Liver (tissue), 9 donors: Measurements from ENCODE around the gene DNAJC5G. TPM values are rescaled to one million over a fixed set of nuclear protein-coding genes. Genes with fewer than 3 reads are reported as not detected.

Experiments
- DNase-seq: peaks from one replicate; pipeline ENCODE4 v3.0.0-alpha.2; 2017; ENCODE audit warnings: low spot score
- H3K27ac ChIP-seq, 2 donors: one replicate each; pipeline ENCODE4 v1.7.0; 2013; ENCODE audit warnings: inconsistent platforms in 2 of 2, low read length in 2 of 2, control low read depth in 1 of 2, low read depth in 1 of 2, mild to moderate bottlenecking in 1 of 2
- H3K27me3 ChIP-seq, 4 donors: one replicate each; pipeline versions ENCODE4 v1.6.1 to v1.7.0; 2013; ENCODE audit warnings: low read length in 3 of 4, inconsistent platforms in 1 of 4, mild to moderate bottlenecking in 1 of 4, moderate library complexity in 1 of 4; ENCODE audit not compliant: control insufficient read depth in 4 of 4, insufficient read depth in 4 of 4
- H3K36me3 ChIP-seq, 4 donors: one replicate each; pipeline versions ENCODE4 v1.6.1 to v1.7.0; 2013; ENCODE audit warnings: low read length in 3 of 4, mild to moderate bottlenecking in 3 of 4, low read depth in 1 of 4, moderate library complexity in 1 of 4; ENCODE audit not compliant: control insufficient read depth in 4 of 4, insufficient read depth in 3 of 4
- H3K4me1 ChIP-seq, 4 donors: one replicate each; pipeline versions ENCODE4 v1.6.1 to v1.7.0; 2013; ENCODE audit warnings: low read length in 3 of 4, mild to moderate bottlenecking in 3 of 4, moderate library complexity in 1 of 4; ENCODE audit not compliant: control insufficient read depth in 4 of 4, insufficient read depth in 4 of 4
- H3K4me3 ChIP-seq, 3 donors: one replicate each; pipeline versions ENCODE4 v1.6.1 to v1.7.0; 2013; ENCODE audit warnings: low read length in 3 of 3, control low read depth in 1 of 3, low read depth in 1 of 3, mild to moderate bottlenecking in 1 of 3
- H3K9ac ChIP-seq, 2 donors: one replicate each; pipeline ENCODE4 v1.7.0; 2013; ENCODE audit warnings: low read length in 2 of 2, mild to moderate bottlenecking in 2 of 2, moderate library complexity in 2 of 2, control low read depth in 1 of 2, low read depth in 1 of 2
- H3K9me3 ChIP-seq, 4 donors: one replicate each; pipeline versions ENCODE4 v1.6.1 to v1.7.0; 2013; ENCODE audit warnings: low read length in 3 of 4; ENCODE audit not compliant: control insufficient read depth in 4 of 4
- ATF3 ChIP-seq: IDR thresholded peaks from 2 replicates; pipeline ENCODE4 v1.6.1; 2016; ENCODE audit warnings: antibody characterized with exemption
- CTCF ChIP-seq: fragments of 150-350 bp; IDR thresholded peaks from 2 replicates; pipeline ENCODE4 v1.5.1; 2017; ENCODE audit warnings: improper control_type of control experiment, low read depth, low read length; ENCODE audit not compliant: missing input control
- EGR1 ChIP-seq, 2 donors: IDR thresholded peaks; 2 replicates each; pipeline ENCODE4 v1.6.1; 2016 to 2018; ENCODE audit warnings: antibody characterized with exemption in 2 of 2, low read depth in 2 of 2
- FOXA1 ChIP-seq: IDR thresholded peaks from 2 replicates; pipeline ENCODE4 v1.6.1; 2016; ENCODE audit warnings: antibody characterized with exemption
- FOXA2 ChIP-seq: IDR thresholded peaks from 2 replicates; pipeline ENCODE4 v1.6.1; 2016; ENCODE audit warnings: antibody characterized with exemption
- GABPA ChIP-seq, 2 donors: IDR thresholded peaks in 1 of 2; conservative IDR thresholded peaks in 1 of 2; 2 replicates each; pipeline ENCODE4 v1.6.1; 2016; ENCODE audit warnings: antibody characterized with exemption in 2 of 2, mild to moderate bottlenecking in 1 of 2, moderate library complexity in 1 of 2
- HNF4A ChIP-seq, 2 donors: conservative IDR thresholded peaks; 2 replicates each; pipeline ENCODE4 v1.6.1; 2016; ENCODE audit warnings: antibody characterized with exemption in 2 of 2, mild to moderate bottlenecking in 2 of 2
- HNF4G ChIP-seq: IDR thresholded peaks from 2 replicates; pipeline ENCODE4 v1.6.1; 2016; ENCODE audit warnings: antibody characterized with exemption
- JUND ChIP-seq, 2 donors: IDR thresholded peaks; 2 replicates each; pipeline ENCODE4 v1.6.1; 2016; ENCODE audit warnings: antibody characterized with exemption in 2 of 2
- MAX ChIP-seq: IDR thresholded peaks from 2 replicates; pipeline ENCODE4 v1.6.1; 2016; ENCODE audit warnings: antibody characterized with exemption
- NR2F2 ChIP-seq: IDR thresholded peaks from 2 replicates; pipeline ENCODE4 v1.6.1; 2016; ENCODE audit warnings: antibody characterized with exemption
- RAD21 ChIP-seq, 2 donors: IDR thresholded peaks; 2 replicates each; pipeline ENCODE4 v1.6.1; 2016; ENCODE audit warnings: antibody characterized with exemption in 2 of 2, mild to moderate bottlenecking in 2 of 2
- RXRA ChIP-seq, 2 donors: IDR thresholded peaks; 2 replicates each; pipeline ENCODE4 v1.6.1; 2017 to 2018; ENCODE audit warnings: antibody characterized with exemption in 2 of 2, mild to moderate bottlenecking in 1 of 2
- TAF1 ChIP-seq: conservative IDR thresholded peaks from 2 replicates; pipeline ENCODE4 v1.6.1; 2016; ENCODE audit warnings: antibody characterized with exemption, mild to moderate bottlenecking
- YY1 ChIP-seq: IDR thresholded peaks from 2 replicates; pipeline ENCODE4 v1.6.1; 2016; ENCODE audit warnings: antibody characterized with exemption, mild to moderate bottlenecking
- ZBTB33 ChIP-seq: IDR thresholded peaks from 2 replicates; pipeline ENCODE4 v1.6.1; 2016; ENCODE audit warnings: antibody characterized with exemption
- WGBS: extraction: QIAGEN DNeasy Blood & Tissue Kit; methylation state at CpG from one replicate; pipeline ENCODE4 v1.1.7; 2013; 5-methylcytosine and 5-hydroxymethylcytosine counted together
- polyA plus RNA-seq, 2 donors: library from polyadenylated mRNA; stranded (reverse) in 1 of 2; unstranded in 1 of 2; fragments of 200-250 nt in 1 of 2; fragments of >200 nt in 1 of 2; fragmentation: Nextera tagmentation in 1 of 2; extraction: Ambion mirVana in 1 of 2; gene quantifications; one replicate each; pipeline versions ENCODE4 v1.2.1 to v1.2.3, GENCODE V29; 2013 to 2015
- total RNA-seq, 2 donors: library from RNA; depleted of rRNA; stranded (reverse); fragments of >200 nt; gene quantifications; one replicate each; pipeline ENCODE4 v1.2.3, GENCODE V29; 2014
- TF ChIP-seq, protein P1 (sequence below): IDR thresholded peaks from 2 replicates; pipeline ENCODE4 v1.6.1; 2016; ENCODE audit warnings: antibody characterized with exemption, mild to moderate bottlenecking
- donor health status: healthy.
- donor health status: healthy.
- donor health status: healthy.
- donor health status: healthy.
- donor health status: healthy.

The DNAJC5G gene
- total and polyA plus RNA-seq, 4 donors: not detected

GRCh38 chr2:27233341-27233740, 41.9 kb upstream of the DNAJC5G start:
- TF ChIP-seq RAD21 (IDR thresholded peaks at IDR 0.05): no peak
- no peaks in the 10 kb centered on the region for H3K4me1 ChIP-seq
- no peaks in the 10 kb centered on the region for H3K9me3 ChIP-seq
- peaks cover 20 to 75% (median 65%) of the 10 kb centered on the region in 4 donors for H3K36me3 ChIP-seq
- WGBS: 96% methylated on average over 14 of the region's 14 CpGs
- H3K27ac ChIP-seq: no peak overlapping the region
- H3K4me3 ChIP-seq: no peak overlapping the region
- H3K27me3 ChIP-seq: no peaks in the 10 kb centered on the region
- no peak for DNase-seq
- no peak overlapping the region for H3K9ac ChIP-seq

- DNase-seq: no peak
- no peaks in the 10 kb centered on the region for H3K4me1 ChIP-seq
- H3K27ac ChIP-seq: no peak overlapping the region
- WGBS: 97% methylated on average over 12 of the region's 12 CpGs
- H3K27me3 ChIP-seq: no peaks in the 10 kb centered on the region
- peaks cover 21 to 97% (median 83%) of the 10 kb centered on the region in 4 donors for H3K36me3 ChIP-seq
- H3K9ac ChIP-seq: no peak overlapping the region
- H3K9me3 ChIP-seq: no peaks in the 10 kb centered on the region
- H3K4me3 ChIP-seq: no peak overlapping the region
- TF ChIP-seq FOXA2 (no peak), NR2F2 (no peak), HNF4A (conservative IDR thresholded peaks at IDR 0.05) (no peak), ATF3 (no peak), MAX (no peak), EGR1 (IDR thresholded peaks at IDR 0.05; ENCODE audit: low read depth in 2 of 2) (no peak), HNF4G (no peak), FOXA1 (no peak), ZBTB33 (no peak)
- TF ChIP-seq, protein P1, sequence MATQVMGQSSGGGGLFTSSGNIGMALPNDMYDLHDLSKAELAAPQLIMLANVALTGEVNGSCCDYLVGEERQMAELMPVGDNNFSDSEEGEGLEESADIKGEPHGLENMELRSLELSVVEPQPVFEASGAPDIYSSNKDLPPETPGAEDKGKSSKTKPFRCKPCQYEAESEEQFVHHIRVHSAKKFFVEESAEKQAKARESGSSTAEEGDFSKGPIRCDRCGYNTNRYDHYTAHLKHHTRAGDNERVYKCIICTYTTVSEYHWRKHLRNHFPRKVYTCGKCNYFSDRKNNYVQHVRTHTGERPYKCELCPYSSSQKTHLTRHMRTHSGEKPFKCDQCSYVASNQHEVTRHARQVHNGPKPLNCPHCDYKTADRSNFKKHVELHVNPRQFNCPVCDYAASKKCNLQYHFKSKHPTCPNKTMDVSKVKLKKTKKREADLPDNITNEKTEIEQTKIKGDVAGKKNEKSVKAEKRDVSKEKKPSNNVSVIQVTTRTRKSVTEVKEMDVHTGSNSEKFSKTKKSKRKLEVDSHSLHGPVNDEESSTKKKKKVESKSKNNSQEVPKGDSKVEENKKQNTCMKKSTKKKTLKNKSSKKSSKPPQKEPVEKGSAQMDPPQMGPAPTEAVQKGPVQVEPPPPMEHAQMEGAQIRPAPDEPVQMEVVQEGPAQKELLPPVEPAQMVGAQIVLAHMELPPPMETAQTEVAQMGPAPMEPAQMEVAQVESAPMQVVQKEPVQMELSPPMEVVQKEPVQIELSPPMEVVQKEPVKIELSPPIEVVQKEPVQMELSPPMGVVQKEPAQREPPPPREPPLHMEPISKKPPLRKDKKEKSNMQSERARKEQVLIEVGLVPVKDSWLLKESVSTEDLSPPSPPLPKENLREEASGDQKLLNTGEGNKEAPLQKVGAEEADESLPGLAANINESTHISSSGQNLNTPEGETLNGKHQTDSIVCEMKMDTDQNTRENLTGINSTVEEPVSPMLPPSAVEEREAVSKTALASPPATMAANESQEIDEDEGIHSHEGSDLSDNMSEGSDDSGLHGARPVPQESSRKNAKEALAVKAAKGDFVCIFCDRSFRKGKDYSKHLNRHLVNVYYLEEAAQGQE: no peak
Observed at GRCh38 chr2:27236136-27236535, 39.1 kb upstream of the DNAJC5G start.

GRCh38 chr2:27236626-27237025, 38.6 kb upstream of the DNAJC5G start:
- no peak overlapping the region for H3K27ac ChIP-seq
- no peaks in the 10 kb centered on the region for H3K27me3 ChIP-seq
- H3K36me3 ChIP-seq: peaks cover 24 to 97% (median 82%) of the 10 kb centered on the region in 4 donors
- H3K4me3 ChIP-seq: no peak overlapping the region
- no peak for DNase-seq
- 94% methylated on average over 3 of the region's 3 CpGs for WGBS
- no peaks in the 10 kb centered on the region for H3K4me1 ChIP-seq
- H3K9me3 ChIP-seq: no peaks in the 10 kb centered on the region
- H3K9ac ChIP-seq: no peak overlapping the region
- TF ChIP-seq MAX (no peak), JUND (IDR thresholded peaks at IDR 0.05) (no peak), TAF1 (no peak), CTCF (no peak), HNF4G (no peak), YY1 (no peak), GABPA (IDR thresholded peaks at IDR 0.05 in 1 of 2, conservative IDR thresholded peaks at IDR 0.05 in 1 of 2) (no peak), RXRA (IDR thresholded peaks at IDR 0.05) (no peak)
- TF ChIP-seq, protein P1: no peak
